HG02840 (cell line): ENCODE results near the gene SLCO2A1.

Source experiments
- ATAC-seq: cut with Tn5 transposase; IDR thresholded peaks from one replicate; pipeline ENCODE4 v1.9.1; 2021; ENCODE audit warnings: mild to moderate bottlenecking, moderate library complexity, moderate number of reproducible peaks; ENCODE audit not compliant: unreplicated experiment, low FRiP score

Gene SLCO2A1

DNA sequence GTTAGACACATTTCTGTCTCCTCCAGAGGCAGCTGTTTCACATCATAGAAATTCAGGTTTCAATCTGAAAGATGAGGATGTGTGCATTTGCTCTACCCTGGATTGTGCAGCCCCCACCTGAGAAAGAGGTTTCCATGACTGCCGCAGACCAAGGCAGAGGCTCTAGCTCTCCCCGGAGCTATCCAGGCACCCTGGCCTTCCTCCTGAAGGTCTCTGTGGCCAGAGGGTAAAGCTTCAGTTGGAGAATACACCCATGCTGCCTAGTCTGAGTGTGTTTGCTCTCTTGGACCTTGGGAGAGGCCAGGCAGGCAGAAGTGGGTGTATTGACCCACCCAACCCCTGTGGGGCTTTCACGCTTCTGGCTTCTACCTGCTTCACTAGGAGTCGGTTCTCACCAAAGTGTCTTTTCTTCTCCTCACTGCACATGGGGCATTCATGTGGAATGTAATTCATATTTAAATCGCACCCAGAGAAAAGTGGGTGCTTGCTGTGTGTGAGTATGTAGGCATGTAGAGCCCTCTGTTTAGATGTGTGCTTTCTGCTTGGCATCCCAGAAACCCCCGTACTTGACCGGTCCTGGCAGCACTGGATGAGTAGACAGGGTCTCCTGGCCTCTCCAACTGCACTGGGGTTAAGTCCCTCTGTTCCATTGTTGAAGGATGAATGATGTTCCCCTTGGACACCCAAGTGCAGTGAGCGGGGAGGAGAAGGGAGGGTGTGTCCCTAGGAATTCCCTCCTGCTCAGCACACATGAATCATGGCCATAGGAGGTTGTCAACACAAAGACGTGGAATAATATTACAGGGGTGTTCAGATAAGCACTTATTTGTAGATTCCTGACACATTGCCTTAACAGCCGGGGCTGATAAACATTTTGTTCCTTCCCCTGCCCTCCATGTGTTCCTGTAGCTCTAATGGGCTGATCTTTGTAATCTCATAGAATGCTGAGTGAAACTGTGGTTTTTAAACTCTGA lies 113.8 kb downstream of the SLCO2A1 start:
- ATAC-seq, result no peak

DNA sequence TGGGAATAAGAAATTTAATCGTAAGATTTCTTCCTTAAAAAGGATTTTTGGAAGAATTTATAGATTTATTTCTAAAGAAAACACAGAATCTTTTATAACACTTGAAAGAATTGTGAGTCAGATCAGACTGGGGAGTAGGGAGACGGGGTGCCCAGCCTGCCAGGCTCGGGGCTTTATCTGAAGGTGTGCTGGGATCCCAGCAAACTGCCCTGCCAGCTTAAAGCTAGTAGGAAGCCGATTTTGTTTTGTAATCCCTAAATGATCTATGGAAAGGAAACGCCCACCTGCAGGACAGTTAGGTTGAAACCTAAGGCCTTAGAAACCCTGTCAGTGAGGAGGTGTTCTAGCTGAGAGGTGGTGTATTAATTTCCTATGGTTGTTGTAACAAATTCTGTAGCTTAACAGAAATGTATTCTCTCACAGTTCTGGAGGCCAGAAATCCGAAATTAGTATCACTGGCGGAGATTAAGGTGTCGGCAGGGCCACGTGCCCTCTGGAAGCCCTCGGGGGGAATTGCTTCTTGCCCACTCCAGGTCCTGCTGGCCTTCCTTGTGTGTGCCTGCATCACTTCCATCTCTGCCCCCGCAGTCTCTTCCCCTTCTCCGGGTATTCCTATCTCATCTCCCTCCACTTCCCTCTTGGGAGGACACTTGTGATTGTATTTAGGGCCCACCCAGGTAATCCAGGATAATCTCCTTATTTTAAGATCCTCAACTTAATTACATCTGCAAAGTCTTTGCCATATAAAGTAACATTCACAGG lies 114.7 kb downstream of the SLCO2A1 start:
- ATAC-seq, result no peak

DNA sequence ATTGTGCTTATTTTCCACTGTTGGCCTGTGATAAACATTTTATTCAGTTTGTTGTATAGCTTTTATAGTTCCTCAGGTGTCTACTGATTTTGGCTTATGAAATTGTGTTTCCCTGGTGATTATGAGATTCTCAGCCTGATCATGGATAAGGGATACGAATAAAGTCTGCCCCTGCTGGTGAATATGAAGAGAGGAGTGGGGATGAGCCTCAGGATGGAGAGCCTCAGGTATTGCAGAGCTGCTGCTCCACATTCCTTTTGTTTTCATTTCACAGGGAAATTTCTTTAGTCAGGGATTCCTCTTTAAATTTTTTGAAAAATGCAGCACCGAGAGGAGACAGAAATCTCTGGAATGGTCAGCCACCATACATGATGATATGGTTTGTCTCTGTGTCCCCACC lies 119.3 kb downstream of the SLCO2A1 start:
- ATAC-seq, result no peak

DNA sequence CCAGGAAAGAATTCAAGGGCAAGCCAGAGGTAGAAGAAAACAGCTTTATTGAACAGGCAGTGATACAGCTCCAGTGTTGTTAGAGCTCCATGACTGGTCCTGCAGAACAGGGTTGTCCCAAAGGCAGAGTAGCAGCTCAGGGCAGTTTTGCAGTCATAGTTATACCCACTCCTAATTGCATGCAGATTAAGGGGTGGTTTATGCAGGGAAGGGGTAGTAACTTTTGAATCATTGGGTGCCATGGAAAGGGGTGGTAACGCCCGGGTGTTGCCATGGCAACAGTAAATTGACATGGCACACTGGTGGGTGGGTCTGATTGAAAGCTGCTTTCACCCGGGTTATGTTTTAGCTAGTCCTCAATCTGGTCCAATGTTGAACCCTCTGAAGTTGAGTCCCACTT lies 124.3 kb downstream of the SLCO2A1 start:
- no peak for ATAC-seq

DNA sequence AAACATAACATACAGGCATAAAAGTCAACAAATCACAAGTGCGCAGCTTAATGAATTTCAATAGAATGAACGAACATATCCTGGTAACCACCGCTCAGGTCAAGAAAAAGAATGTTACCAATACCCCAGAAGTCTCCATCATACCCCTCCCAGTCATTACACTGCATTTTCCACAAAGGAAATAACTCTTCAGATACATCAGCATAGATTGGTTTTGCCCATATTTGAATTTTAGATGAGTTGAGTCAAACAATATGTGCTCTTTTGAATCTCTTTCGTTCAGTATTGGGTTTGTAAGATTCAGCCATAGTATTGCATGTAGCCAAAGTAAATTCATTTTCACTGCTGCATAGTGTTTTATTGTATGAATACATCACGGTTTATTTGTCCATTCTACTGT lies 127.9 kb downstream of the SLCO2A1 start:
- no peak for ATAC-seq

DNA sequence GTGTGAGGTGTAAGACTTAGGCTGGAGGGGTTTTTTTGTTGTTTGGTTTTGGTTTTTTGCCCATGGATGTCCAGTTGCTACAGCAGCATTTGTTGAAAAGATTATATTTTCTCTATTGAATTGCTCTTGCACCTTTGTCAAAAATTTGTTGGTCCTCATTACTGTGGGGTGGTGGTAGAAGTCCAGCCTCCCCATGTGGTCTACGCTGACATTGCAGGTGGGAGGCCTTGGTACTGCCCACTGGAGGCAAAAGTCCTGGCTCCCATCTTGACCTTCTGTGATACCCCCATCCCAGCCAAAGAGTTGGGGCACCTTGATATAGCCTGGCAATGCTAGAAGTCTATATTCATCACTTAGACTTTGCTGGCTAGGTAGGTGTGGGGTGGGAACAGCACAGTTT lies 128.6 kb downstream of the SLCO2A1 start:
- no peak for ATAC-seq

DNA sequence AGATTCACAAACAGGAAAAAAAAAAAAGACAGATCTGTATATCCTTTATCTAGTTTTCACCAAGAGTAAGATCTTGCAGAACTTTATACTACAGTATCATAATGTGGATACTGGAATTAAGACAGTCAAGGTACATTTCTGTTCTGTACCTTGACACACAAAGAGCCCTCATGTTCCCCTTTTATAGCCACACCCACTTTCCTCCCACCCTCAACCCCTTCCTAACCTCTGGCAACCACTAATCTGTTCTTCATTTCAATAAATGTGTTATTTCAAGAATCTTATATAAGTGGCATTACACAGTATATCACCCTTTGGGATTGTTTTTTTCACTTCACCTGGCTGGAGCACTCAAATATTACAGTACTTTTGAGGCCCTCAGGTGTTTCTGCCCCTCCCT lies 130.4 kb downstream of the SLCO2A1 start:
- no peak for ATAC-seq

DNA sequence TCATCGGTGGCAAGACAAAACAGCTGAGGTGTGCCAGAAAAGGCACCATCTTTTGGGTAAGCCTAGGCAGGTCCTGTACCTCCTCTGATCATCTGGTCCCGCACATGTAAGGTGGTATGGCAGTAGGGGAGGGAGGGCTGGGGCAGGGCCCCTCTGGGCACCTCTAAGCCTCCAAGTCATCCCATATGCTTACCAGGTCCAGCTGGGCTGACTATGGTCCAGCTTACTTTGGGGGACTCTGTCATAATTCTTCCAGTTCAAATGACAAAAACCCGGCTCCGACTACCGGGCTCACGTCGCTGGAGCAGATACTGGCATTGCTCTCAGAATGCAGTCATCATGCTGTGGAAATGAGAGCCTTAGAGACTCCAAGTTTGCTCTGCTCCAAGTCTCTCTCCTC lies 132.2 kb downstream of the SLCO2A1 start:
- no peak for ATAC-seq

DNA sequence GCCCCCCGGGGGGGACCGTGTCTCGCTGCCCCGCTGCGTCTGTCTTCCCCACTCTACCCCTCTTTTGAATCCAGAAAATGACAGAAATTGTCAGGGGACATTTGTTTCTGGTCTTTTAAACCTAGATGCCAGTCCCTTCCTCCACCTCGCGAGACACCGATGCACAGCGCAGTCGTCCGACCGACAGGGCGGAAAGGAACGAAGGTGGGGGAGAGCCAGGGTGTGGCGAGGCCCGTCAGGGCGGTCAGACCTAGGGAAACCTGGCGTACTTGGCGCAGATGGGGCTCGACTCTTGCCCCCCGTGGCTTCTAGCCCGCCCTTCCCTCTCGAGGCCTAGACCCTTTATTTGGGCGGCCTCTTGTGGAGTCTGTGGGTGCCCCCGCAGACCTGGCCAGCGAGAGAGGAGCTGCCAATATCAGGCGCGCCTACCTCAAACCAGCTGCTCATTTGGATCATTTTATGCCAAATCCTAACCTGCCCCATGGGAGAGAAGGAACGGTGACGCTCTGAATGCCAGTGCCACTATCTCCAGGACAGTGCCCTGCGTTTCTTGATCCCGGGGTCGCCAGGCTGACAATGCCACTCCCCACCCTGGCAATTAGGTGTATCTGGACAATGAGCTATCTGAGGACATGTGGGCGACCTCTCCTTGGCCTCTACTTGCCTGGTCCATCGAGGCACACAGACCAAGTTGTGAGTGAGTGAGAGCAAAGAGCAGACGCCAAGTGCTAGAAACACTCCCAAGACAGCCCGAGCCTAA lies 133.5 kb downstream of the SLCO2A1 start:
- ATAC-seq, result no peak

DNA sequence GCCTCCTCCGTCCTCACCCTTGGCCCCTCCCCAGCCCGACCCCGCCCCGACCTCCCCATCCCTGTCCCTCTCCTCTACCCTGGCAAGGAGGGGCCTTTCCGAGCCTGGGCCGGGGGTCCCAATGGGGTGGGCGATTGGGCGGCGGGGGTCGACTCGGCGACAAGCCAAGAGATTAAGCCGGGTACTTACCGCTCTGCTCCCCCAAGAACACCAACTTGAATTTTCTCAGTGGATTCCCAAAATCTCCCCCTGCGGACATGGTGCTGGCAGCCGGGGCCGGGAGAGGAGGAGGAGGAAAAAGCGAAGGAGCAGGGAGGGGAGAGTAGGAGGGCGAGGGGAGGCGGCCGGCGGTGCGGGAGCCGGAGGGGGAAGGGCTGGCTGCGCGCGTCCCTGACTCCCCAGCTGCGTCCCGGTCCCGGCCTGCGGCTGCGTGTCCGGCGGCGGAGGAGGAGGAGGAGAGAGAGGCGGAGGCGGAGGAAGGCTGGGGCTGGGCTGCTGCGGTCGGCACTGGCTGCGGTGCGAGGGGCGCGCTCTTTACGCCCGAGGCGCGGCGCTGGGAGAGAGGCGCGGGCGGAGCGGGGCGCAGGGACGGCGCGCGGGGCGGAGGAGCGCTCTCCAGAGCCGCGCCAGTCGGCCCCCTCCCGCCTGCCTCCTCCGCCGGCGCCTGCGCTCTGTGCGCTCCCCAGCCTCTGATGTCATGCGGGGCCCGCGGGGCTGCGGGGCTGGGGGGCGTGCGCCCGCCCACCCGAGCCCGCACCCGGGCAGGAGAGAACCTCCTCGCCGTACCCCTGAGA lies 134.3 kb downstream of the SLCO2A1 start, which contains the start of gene RAB6B:
Gene RAB6B (minus strand): TSS at position 675 of the 794 bp plus-strand sequence. CDS start 416 bp downstream, at position 259.
- ATAC-seq, result no peak

DNA sequence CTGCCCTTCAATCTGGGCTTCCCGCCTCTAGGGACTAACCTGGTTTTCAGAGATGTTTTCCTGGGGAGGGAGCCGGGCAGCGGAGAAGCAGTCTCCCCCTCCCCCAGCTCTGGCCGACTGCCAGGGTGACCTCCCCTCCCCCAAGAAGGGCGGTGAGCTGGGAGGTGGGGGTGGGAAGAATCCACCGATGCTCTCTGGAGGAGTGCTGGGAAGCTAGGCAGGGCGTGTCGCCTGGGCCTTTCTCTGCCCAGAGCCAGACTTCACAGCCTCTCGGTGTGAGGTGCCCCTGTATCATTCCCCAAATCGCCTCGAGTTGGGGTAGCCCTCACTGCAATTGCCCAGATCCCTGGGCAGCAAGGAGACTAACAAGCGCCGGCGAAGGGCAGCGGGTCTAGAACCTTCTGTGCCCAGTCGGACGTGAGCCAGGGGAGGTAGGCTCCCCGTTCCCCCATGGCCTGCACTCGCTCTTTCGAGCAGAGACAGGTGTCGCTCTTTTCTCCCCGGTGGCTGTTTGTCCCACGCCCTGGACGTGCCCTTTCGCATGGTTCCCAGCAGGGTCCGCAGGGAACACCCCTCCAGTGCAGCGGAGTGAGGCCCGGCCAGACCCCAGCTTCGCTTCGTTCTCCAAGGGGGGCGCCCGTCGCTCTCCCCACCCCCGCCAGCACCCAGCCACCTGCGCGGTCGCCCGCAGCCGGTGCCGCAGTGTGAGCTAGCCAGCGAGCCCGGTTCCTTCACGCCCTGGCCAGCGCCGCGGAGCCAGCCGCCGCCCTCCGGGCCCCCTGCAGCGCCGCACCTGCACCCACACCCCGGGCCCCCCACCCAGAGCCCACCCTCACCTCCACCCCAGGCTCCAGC lies 135.1 kb downstream of the SLCO2A1 start:
- no peak for ATAC-seq

DNA sequence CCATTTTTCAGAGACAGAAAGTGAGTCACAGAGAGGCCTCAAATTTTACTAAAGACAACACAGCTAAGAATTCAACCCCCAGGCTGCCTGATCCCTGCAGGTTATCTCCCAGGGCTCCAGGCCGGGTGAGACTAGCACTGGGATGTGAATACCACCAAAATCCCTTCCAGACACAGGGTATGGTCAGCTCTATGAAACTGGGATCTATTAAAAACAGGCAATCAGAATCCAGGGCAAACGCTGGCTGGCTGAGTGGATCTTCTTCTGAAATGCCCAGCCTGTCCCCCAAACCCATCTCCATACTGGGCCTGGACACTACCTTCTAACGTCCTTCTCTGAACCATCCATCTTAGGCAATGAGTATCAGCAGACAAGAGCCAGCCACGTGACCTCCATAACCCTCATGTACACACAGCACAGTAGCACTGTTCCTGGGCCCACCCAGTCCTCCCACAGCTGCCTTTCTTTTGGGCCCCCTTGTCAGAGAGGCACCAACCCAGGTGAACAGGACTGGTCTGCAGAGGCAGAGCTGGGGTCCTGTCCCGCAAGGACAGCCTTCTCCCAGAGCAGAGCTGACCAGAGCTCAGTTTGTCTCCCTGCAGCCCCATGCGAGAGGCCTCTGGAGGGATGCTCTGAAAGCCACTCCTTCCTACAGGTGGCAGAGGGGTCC lies 135.9 kb downstream of the SLCO2A1 start:
- ATAC-seq, result no peak

DNA sequence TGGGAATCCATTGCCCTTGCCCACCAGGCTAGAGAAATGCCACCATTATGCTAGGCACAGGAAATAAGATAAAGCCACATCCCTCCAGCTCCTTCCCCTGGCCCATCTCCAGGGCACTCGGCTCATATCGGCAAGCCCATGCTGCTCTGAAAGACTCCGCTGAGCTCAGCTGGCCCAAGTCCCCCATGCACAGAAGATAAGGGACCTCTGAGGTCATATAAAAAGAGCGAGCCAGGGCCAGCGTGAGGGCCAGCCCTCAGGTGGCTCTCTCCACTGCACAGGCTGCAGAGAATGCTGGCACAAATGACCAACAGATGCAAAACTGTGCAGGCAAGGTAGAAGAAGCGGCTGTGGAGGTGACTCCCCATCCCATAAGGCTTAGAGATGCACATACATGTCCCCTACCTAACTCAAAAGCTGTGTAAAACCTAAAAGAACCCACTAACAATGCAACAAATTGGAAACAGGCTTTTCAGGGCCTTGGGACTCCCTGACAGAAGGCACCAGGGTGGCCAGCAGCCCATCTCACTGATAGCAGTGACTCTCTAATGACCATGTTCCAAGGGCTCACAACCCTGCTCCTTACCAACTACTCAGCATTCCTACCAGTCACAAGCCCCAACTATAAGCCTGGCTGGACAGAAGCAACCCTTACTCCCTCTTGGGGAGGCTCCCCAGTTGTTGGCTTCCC lies 137.0 kb downstream of the SLCO2A1 start:
- ATAC-seq, result no peak

DNA sequence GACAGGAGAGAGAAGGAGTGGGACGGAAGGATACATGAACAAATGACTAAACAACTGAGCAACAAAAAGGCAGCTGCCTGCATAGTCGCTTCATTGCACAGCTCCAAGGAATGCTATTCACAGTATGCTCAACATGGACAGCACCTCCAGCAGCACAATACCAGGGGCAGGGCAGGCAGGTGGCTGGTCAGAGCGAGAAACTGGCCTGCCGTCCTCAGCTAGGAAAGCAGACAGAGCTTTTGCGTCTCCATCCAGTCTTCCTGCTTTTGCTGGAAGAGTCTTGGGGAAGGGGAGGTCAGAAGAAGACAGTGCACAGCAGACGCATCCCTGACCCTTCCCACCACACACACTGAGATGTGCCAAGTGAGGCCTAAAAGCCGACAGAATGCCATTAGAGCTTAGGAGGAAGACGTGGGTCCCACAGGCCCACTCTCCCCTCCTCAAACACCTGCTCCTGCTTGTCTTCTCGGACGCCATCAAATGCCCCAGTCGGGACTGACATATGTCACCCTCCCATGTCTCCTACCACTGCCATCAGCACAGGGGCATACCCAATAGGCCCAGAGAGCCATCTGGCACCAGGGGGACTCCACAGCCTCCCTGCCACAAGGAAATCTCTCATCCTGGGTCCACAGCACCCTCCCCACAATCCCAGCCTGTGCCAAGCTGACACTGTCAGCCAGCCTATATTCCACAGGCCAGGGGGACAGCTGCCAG lies 137.9 kb downstream of the SLCO2A1 start:
- no peak for ATAC-seq

DNA sequence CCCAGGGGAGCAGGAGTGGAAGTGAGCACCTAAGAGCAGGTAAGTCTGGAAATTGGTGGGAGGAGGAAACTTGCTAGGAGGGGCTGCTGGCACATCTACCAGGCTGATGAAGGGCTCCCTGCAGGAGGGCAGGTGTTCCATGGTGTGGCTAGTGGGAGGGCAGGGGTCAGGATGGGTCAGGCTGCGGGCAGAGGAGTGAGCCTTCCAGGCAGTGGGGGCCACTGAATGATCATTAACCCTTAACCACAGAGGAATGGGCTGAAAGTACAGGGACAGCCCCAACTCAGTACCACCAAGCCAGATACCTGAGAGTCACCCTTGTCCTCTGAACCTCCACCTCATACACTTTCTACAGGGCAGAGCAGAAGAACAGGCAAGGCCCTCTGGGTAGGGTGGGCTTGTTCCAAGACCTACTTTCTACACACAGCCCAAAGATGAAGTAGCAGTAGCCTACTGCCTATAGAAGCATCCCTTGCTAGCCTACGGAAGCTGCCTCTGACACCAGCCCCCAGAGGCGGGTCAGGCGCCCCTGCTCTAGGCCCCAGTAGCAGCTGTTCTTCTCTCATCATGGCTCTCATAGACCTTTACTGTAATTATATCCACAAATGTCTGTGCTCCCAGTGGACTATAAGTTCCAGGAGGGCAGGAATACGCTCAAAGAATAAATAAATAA lies 138.6 kb downstream of the SLCO2A1 start:
- ATAC-seq, result no peak

DNA sequence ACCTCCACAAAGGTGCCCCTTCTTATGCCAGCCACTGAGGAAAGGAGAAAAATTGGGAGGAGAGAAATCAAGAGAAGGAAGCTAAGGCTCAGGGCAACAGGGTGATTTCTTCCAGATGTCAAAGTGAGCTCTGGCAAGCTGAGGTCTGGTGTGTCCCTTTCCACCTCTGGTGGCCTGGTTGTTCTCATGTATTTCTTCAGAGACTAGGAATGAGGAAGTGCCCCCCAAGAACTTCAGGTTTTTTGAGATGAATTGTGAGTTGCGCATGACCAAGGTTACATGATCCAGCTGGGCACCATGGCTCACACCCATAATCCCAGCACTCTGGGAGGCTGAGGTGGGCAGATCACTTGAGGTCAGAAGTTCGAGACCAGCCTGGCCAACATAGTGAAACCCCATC lies 139.7 kb downstream of the SLCO2A1 start:
- ATAC-seq, result no peak
